ENCODE data around the gene RANBP3. TPM values are rescaled to one million over a fixed set of nuclear protein-coding genes. Genes with fewer than 3 reads are reported as not detected.

Gene RANBP3
- total and polyA plus RNA-seq, 2 of the 8 experiments (the other 6 are each of a cell fraction or from before 2014, with no cell fraction given) = 95.4 to 122 TPM

GRCh38 chr19:5954293-5954692 is 23.6 kb downstream of the RANBP3 start:
- FAIRE-seq = no peak
- peaks cover 34 to 65% (median 49%) of the 10 kb centered on the region in 4 experiments for H3K4me1 ChIP-seq (replicated peaks in 1 of 4; ENCODE audit: control insufficient read depth in 3 of 4, insufficient read depth in 4 of 4, low read length in 3 of 4)
- ChIA-PET POLR2A (ENCODE audit: partially characterized antibody) (interaction anchor here (4.0 kb wide), 1 partner anchor 17 kb away, joined by 13 read pairs; no protein-coding TSS in a partner anchor), CTCF (ENCODE audit: partially characterized antibody) (interaction anchor here (5.8 kb wide), 1 partner anchor 13 kb away, joined by 43 read pairs; no protein-coding TSS in a partner anchor)
- no peak overlapping the region for H3K4me3 ChIP-seq (ENCODE audit: extremely low read depth in 1 of 4, insufficient read depth in 2 of 4, low read depth in 3 of 4, low read length in 4 of 4)
- H3K27ac ChIP-seq (ENCODE audit: low read depth, low read length) = no peak overlapping the region
- H3K14ac ChIP-seq (ENCODE audit: insufficient read length) = no peak overlapping the region
- H3K18ac ChIP-seq (ENCODE audit: extremely low read depth, low read length) = no peak overlapping the region
- H3K23me2 ChIP-seq (ENCODE audit: low read depth, low read length) = no peaks in the 10 kb centered on the region
- H3K56ac ChIP-seq (replicated peaks; ENCODE audit: insufficient read length, low read depth, low read length) = no peak overlapping the region
- peaks cover 30 to 48% of the 10 kb centered on the region in 2 experiments for H4K20me1 ChIP-seq (replicated peaks in 1 of 2; ENCODE audit: control insufficient read depth in 1 of 2, insufficient read depth in 2 of 2, low read length in 2 of 2)
- H3K9me3 ChIP-seq (ENCODE audit: insufficient read depth in 2 of 2, low read depth in 1 of 2, low read length in 1 of 2) = no peaks in the 10 kb centered on the region
- no peak overlapping the region for H3K23ac ChIP-seq (ENCODE audit: insufficient read length)
- H3K4ac ChIP-seq (replicated peaks; ENCODE audit: insufficient read length, low read depth, low read length) = no peak overlapping the region
- H4K5ac ChIP-seq (ENCODE audit: insufficient read length, low read depth, low read length) = no peak overlapping the region
- no peak overlapping the region for H2BK5ac ChIP-seq (ENCODE audit: low read depth, low read length)
- H2BK120ac ChIP-seq (replicated peaks; ENCODE audit: low read depth, low read length) = no peak overlapping the region
- H2BK15ac ChIP-seq (ENCODE audit: low read length) = no peak overlapping the region
- no peak overlapping the region for H2BK12ac ChIP-seq (ENCODE audit: low read depth, low read length)
- H4K91ac ChIP-seq (replicated peaks; ENCODE audit: insufficient read length, low read length) = no peak overlapping the region
- H2AFZ ChIP-seq (ENCODE audit: low read length) = no peak overlapping the region
- H2AK5ac ChIP-seq (ENCODE audit: low read depth, low read length) = no peak overlapping the region
- no peak overlapping the region for H3K9ac ChIP-seq (replicated peaks in 1 of 4; ENCODE audit: extremely low read depth in 1 of 4, low read depth in 3 of 4, low read length in 3 of 4)
- DNase-seq (ENCODE audit: low read depth in 1 of 2, low spot score in 2 of 2) = no peak
- no peak overlapping the region; a peak in 1 of 4 replicates for H3K4me2 ChIP-seq (ENCODE audit: insufficient read depth in 1 of 2, low read depth in 2 of 2, low read length in 2 of 2)
- H4K8ac ChIP-seq (ENCODE audit: extremely low read depth, insufficient read depth, low read length) = no peak overlapping the region
- H2BK20ac ChIP-seq (ENCODE audit: low read length) = no peak overlapping the region
- peaks cover 9 to 94% of the 10 kb centered on the region in 2 experiments for H3K79me2 ChIP-seq (ENCODE audit: control insufficient read depth in 1 of 2, insufficient read depth in 2 of 2, low read length in 2 of 2)
- WGBS, 2 experiments (ENCODE audit: extremely low coverage in 1 of 2, insufficient coverage in 1 of 2, insufficient read length in 1 of 2, insufficient replicate concordance in 2 of 2, low coverage in 1 of 2, low lambda C conversion rate in 2 of 2, missing lambda C conversion rate in 1 of 2) = 69% methylated on average over 6 of the region's 6 CpGs; no CpG with 5 or more reads in 1 of the 2 experiments
- H3K27me3 ChIP-seq (replicated peaks in 1 of 4; ENCODE audit: control insufficient read depth in 3 of 4, extremely low read depth in 1 of 4, insufficient read depth in 3 of 4, low read length in 3 of 4) = no peaks in the 10 kb centered on the region; a peak in 1 of 7 replicates
- H3K79me1 ChIP-seq (ENCODE audit: low read depth, low read length) = peaks cover 42% of the 10 kb centered on the region
- H3K36me3 ChIP-seq (ENCODE audit: control insufficient read depth in 2 of 4, insufficient read depth in 4 of 4, low read length in 3 of 4) = peaks cover 0 to 3% (median 0%) of the 10 kb centered on the region in 4 experiments; a peak in 1 of 8 replicates
- no peak for TF ChIP-seq EZH2 (IDR thresholded peaks at IDR 0.05; ENCODE audit: low read depth, low read length, severe bottlenecking)
- no peak for TF ChIP-seq CTCF (IDR thresholded peaks at IDR 0.05; ENCODE audit: control extremely low read depth in 1 of 3, insufficient read depth in 1 of 3, low read depth in 1 of 3, low read length in 3 of 3)
- no peak for TF ChIP-seq BACH1 (IDR thresholded peaks at IDR 0.05; ENCODE audit: low read length)
- TF ChIP-seq EP300 (IDR thresholded peaks at IDR 0.05; ENCODE audit: borderline replicate concordance in 1 of 2, low read depth in 2 of 2, low read length in 2 of 2) = no peak
- no peak for TF ChIP-seq CBX8 (IDR thresholded peaks at IDR 0.05; ENCODE audit: borderline replicate concordance, low read depth, low read length)
- no peak for TF ChIP-seq ATF3 (IDR thresholded peaks at IDR 0.05; ENCODE audit: insufficient read depth, low read depth, low read length)
- TF ChIP-seq CHD1 (IDR thresholded peaks at IDR 0.05; ENCODE audit: low read depth, low read length) = no peak
- TF ChIP-seq EGR1 (IDR thresholded peaks at IDR 0.05; ENCODE audit: borderline replicate concordance, low read depth, low read length) = no peak
- TF ChIP-seq RBBP5 (IDR thresholded peaks at IDR 0.05; ENCODE audit: borderline replicate concordance, low read depth, low read length) = no peak
- no peak for TF ChIP-seq NANOG (IDR thresholded peaks at IDR 0.05; ENCODE audit: insufficient read depth, low read depth, low read length, poor library complexity, severe bottlenecking)

Measured in H1 (cell line).